ENCODE results near the gene AXIN1. TPM values are rescaled to one million over a fixed set of nuclear protein-coding genes. Genes with fewer than 3 reads are reported as not detected.

The AXIN1 gene
- total RNA-seq, 1 experiment from 2014 or later: 50.3 TPM

DNA sequence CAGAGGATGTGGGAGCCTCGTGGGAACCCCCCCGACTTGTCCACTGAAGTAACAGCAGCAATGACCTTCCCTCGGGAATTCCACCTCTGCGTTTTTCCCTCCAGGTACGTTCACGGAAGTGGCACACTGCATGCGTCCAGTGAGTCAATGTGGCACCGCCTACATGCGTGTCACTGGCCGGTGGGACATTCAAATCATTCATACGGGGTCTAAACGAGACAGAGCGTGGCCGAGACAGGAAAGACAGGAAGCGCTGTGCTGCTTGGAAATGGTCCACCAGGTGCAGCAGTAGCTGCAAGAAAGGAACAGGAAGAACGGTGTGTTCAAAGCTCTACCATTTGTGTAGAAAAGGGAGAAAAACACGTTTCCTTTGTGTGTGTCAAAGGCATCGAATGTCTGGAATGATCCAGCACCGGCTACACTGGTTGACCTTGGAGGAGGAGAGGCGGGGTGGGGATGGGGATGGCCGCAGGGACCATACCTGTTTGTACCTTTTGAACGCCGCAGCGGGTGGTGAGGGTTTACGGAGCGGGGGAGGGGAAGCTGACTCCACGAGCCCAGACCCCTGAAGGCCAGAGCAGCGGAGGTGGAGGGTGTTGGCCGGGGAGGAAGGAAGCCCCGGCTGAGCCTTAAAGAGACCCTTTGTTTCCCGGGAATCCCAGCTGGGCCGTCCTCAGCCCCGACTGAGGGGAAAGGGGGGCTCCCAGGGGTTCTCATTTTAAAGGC, 31.0 kb upstream of the AXIN1 start (continued):
- TF ChIP-seq, protein P1, sequence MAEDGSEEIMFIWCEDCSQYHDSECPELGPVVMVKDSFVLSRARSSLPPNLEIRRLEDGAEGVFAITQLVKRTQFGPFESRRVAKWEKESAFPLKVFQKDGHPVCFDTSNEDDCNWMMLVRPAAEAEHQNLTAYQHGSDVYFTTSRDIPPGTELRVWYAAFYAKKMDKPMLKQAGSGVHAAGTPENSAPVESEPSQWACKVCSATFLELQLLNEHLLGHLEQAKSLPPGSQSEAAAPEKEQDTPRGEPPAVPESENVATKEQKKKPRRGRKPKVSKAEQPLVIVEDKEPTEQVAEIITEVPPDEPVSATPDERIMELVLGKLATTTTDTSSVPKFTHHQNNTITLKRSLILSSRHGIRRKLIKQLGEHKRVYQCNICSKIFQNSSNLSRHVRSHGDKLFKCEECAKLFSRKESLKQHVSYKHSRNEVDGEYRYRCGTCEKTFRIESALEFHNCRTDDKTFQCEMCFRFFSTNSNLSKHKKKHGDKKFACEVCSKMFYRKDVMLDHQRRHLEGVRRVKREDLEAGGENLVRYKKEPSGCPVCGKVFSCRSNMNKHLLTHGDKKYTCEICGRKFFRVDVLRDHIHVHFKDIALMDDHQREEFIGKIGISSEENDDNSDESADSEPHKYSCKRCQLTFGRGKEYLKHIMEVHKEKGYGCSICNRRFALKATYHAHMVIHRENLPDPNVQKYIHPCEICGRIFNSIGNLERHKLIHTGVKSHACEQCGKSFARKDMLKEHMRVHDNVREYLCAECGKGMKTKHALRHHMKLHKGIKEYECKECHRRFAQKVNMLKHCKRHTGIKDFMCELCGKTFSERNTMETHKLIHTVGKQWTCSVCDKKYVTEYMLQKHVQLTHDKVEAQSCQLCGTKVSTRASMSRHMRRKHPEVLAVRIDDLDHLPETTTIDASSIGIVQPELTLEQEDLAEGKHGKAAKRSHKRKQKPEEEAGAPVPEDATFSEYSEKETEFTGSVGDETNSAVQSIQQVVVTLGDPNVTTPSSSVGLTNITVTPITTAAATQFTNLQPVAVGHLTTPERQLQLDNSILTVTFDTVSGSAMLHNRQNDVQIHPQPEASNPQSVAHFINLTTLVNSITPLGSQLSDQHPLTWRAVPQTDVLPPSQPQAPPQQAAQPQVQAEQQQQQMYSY (CRISPR knock-in tag; IDR thresholded peaks at IDR 0.05): 0 out of 2 replicates have a peak, but pooled peaks have one; percentile 25
- no peak for TF ChIP-seq SOX15 (CRISPR knock-in tag; IDR thresholded peaks at IDR 0.05)
- no peak for TF ChIP-seq NR3C1 (CRISPR knock-in tag; conservative IDR thresholded peaks at IDR 0.05; ENCODE audit: low read depth)
- no peak for TF ChIP-seq ELF4 (CRISPR knock-in tag; IDR thresholded peaks at IDR 0.05; ENCODE audit: low read depth)
- peak; percentile 64; the same call in 1 of the 2 replicates for TF ChIP-seq NFE2L1 (CRISPR knock-in tag; IDR thresholded peaks at IDR 0.05)
- TF ChIP-seq NR2C2 (CRISPR knock-in tag; IDR thresholded peaks at IDR 0.05): no peak
- TF ChIP-seq E2F5 (CRISPR knock-in tag; IDR thresholded peaks at IDR 0.05): peak; percentile 52; the same call in 1 of the 2 replicates
- no peak for TF ChIP-seq ZNF138 (CRISPR knock-in tag; conservative IDR thresholded peaks at IDR 0.05)
- TF ChIP-seq ZNF512 (CRISPR knock-in tag; IDR thresholded peaks at IDR 0.05; ENCODE audit: borderline replicate concordance): no peak
- no peak for TF ChIP-seq HMGA2 (CRISPR knock-in tag; IDR thresholded peaks at IDR 0.05)
- TF ChIP-seq, protein P2, sequence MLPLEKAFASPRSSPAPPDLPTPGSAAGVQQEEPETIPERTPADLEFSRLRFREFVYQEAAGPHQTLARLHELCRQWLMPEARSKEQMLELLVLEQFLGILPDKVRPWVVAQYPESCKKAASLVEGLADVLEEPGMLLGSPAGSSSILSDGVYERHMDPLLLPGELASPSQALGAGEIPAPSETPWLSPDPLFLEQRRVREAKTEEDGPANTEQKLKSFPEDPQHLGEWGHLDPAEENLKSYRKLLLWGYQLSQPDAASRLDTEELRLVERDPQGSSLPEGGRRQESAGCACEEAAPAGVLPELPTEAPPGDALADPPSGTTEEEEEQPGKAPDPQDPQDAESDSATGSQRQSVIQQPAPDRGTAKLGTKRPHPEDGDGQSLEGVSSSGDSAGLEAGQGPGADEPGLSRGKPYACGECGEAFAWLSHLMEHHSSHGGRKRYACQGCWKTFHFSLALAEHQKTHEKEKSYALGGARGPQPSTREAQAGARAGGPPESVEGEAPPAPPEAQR (CRISPR knock-in tag; IDR thresholded peaks at IDR 0.05): no peak
- TF ChIP-seq, protein P3, sequence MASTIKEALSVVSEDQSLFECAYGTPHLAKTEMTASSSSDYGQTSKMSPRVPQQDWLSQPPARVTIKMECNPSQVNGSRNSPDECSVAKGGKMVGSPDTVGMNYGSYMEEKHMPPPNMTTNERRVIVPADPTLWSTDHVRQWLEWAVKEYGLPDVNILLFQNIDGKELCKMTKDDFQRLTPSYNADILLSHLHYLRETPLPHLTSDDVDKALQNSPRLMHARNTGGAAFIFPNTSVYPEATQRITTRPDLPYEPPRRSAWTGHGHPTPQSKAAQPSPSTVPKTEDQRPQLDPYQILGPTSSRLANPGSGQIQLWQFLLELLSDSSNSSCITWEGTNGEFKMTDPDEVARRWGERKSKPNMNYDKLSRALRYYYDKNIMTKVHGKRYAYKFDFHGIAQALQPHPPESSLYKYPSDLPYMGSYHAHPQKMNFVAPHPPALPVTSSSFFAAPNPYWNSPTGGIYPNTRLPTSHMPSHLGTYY (CRISPR knock-in tag; IDR thresholded peaks at IDR 0.05): no peak
- no peak for TF ChIP-seq ZMAT4 (CRISPR knock-in tag; IDR thresholded peaks at IDR 0.05)
- TF ChIP-seq ZNF396 (CRISPR knock-in tag; IDR thresholded peaks at IDR 0.05; ENCODE audit: borderline replicate concordance): no peak
- no peak for TF ChIP-seq FOXJ3 (CRISPR knock-in tag; IDR thresholded peaks at IDR 0.05; ENCODE audit: borderline replicate concordance)
- no peak for TF ChIP-seq JUN (CRISPR knock-in tag; IDR thresholded peaks at IDR 0.05)
- 0 out of 2 replicates have a peak, but pooled peaks have one; percentile 81 for TF ChIP-seq KAT7 (CRISPR knock-in tag; IDR thresholded peaks at IDR 0.05; ENCODE audit: borderline replicate concordance)
- 0 out of 2 replicates have a peak, but pooled peaks have one; percentile 72 for TF ChIP-seq ESRRA (CRISPR knock-in tag; IDR thresholded peaks at IDR 0.05; ENCODE audit: borderline replicate concordance)
- TF ChIP-seq, protein P4, sequence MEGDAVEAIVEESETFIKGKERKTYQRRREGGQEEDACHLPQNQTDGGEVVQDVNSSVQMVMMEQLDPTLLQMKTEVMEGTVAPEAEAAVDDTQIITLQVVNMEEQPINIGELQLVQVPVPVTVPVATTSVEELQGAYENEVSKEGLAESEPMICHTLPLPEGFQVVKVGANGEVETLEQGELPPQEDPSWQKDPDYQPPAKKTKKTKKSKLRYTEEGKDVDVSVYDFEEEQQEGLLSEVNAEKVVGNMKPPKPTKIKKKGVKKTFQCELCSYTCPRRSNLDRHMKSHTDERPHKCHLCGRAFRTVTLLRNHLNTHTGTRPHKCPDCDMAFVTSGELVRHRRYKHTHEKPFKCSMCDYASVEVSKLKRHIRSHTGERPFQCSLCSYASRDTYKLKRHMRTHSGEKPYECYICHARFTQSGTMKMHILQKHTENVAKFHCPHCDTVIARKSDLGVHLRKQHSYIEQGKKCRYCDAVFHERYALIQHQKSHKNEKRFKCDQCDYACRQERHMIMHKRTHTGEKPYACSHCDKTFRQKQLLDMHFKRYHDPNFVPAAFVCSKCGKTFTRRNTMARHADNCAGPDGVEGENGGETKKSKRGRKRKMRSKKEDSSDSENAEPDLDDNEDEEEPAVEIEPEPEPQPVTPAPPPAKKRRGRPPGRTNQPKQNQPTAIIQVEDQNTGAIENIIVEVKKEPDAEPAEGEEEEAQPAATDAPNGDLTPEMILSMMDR (IDR thresholded peaks at IDR 0.05): no peak

All from WTC11 (cell line).